Endothelial cell of umbilical vein (primary cell): ENCODE results near the gene SLC24A3. TPM values are rescaled to one million over a fixed set of nuclear protein-coding genes. Genes with fewer than 3 reads are reported as not detected.

ENCODE experiments used
- BruUV-seq: library from RNA; stranded (reverse); fragments of 400-500 nt; replicated peaks from 2 replicates; lab custom pipeline; 2021; lab: Mats Ljungman, UMichigan
- CTCF ChIA-PET: fragments of 300-600, 350-600 bp; sonication (Branson Sonifier 250); formaldehyde crosslinking; loops from one replicate; lab custom pipeline; 2021; ENCODE audit warnings: antibody characterized with exemption, inconsistent platforms; lab: Charles Lee
- POLR2A ChIA-PET: fragments of 300-600, 350-600 bp; sonication (Branson Sonifier 250); formaldehyde crosslinking; loops from one replicate; lab custom pipeline; 2021; ENCODE audit warnings: antibody characterized with exemption, inconsistent platforms; lab: Charles Lee
- DNase-seq: peaks from one replicate; pipeline ENCODE4 v3.0.0-alpha.2; 2011; ENCODE audit warnings: low read depth, low spot score
- FAIRE-seq: peaks from 2 replicates; lab custom pipeline; 2011; peaks lifted over from hg19 to GRCh38; lab: Jason Lieb, UNC
- H2AFZ ChIP-seq: 2 replicates; pipeline ENCODE4 v1.6.0; 2012; ENCODE audit warnings: low read depth, low read length, control low read depth, inconsistent platforms
- H3K27ac ChIP-seq: 2 replicates; pipeline ENCODE4 v1.5.1; 2011; ENCODE audit warnings: low read depth, mild to moderate bottlenecking, control low read depth, low read length, moderate library complexity; ENCODE audit not compliant: insufficient read depth
- H3K27me3 ChIP-seq, 2 experiments: 2 replicates each; pipeline versions ENCODE4 v1.6.0 to v1.6.1; 2011; ENCODE audit warnings: low read length in 2 of 2, mixed read lengths in 1 of 2; ENCODE audit not compliant: control insufficient read depth in 2 of 2, insufficient read depth in 2 of 2
- H3K36me3 ChIP-seq, 2 experiments: 2 replicates in 1 of 2; 3 replicates in 1 of 2; pipeline ENCODE4 v1.5.1; 2011; ENCODE audit warnings: low read length in 2 of 2, mild to moderate bottlenecking in 1 of 2, moderate library complexity in 1 of 2; ENCODE audit not compliant: control insufficient read depth in 2 of 2, insufficient read depth in 2 of 2; ENCODE audit errors: extremely low read depth in 1 of 2
- H3K4me1 ChIP-seq: 3 replicates; pipeline ENCODE4 v1.5.1; 2011; ENCODE audit warnings: mild to moderate bottlenecking, low read length; ENCODE audit not compliant: control insufficient read depth, insufficient read depth; ENCODE audit errors: extremely low read depth
- H3K4me2 ChIP-seq: 2 replicates; pipeline ENCODE4 v1.6.1; 2011; ENCODE audit warnings: low read length, control low read depth, mixed read lengths; ENCODE audit not compliant: insufficient read depth
- H3K4me3 ChIP-seq, 3 experiments: fragments of 200-600 bp in 1 of 3; sonication (generic), shearing (Covaris generic) in 1 of 3; replicated peaks in 1 of 3; 2 replicates each; pipeline ENCODE4 v1.5.1; 2011 to 2016; ENCODE audit warnings: control low read depth in 3 of 3, low read length in 3 of 3, mild to moderate bottlenecking in 2 of 3, inconsistent platforms in 1 of 3, low read depth in 1 of 3, moderate library complexity in 1 of 3; ENCODE audit not compliant: insufficient read depth in 1 of 3
- H3K79me2 ChIP-seq: 2 replicates; pipeline ENCODE4 v1.6.0; 2012; ENCODE audit warnings: low read length, inconsistent platforms; ENCODE audit not compliant: control insufficient read depth, insufficient read depth
- H3K9ac ChIP-seq: replicated peaks from 2 replicates; pipeline ENCODE3; 2011; ENCODE audit warnings: low read length, control low read depth; ENCODE audit not compliant: insufficient read depth; ENCODE audit errors: extremely low read depth
- H3K9me1 ChIP-seq: replicated peaks from 3 replicates; pipeline ENCODE4 v1.6.0; 2011; ENCODE audit warnings: mild to moderate bottlenecking, low read length; ENCODE audit not compliant: control insufficient read depth, insufficient read depth; ENCODE audit errors: extremely low read depth
- H3K9me3 ChIP-seq: replicated peaks from 2 replicates; pipeline ENCODE4 v1.5.1; 2012; ENCODE audit warnings: low read length, inconsistent platforms; ENCODE audit not compliant: control insufficient read depth, insufficient read depth
- H4K20me1 ChIP-seq: replicated peaks from 2 replicates; pipeline ENCODE3; 2011; ENCODE audit warnings: mild to moderate bottlenecking, low read length; ENCODE audit not compliant: control insufficient read depth, insufficient read depth; ENCODE audit errors: extremely low read depth
- CTCF ChIP-seq, 2 donors: IDR thresholded peaks; 1 replicate in 1 of 2; 2 replicates in 1 of 2; pipeline ENCODE4 v1.5.1; 2011; ENCODE audit warnings: low read length in 2 of 2, mild to moderate bottlenecking in 2 of 2, moderate library complexity in 2 of 2, control low read depth in 1 of 2, inconsistent platforms in 1 of 2, low read depth in 1 of 2; ENCODE audit not compliant: insufficient read depth in 1 of 2; ENCODE audit errors: extremely low read depth in 1 of 2
- EZH2 ChIP-seq: IDR thresholded peaks from 2 replicates; pipeline ENCODE4 v1.6.1; 2012; ENCODE audit warnings: borderline replicate concordance, low read depth, mild to moderate bottlenecking, moderate library complexity, low read length, inconsistent platforms; ENCODE audit not compliant: severe bottlenecking
- FOS ChIP-seq: IDR thresholded peaks from 2 replicates; pipeline ENCODE4 v1.6.1; 2011; ENCODE audit warnings: mild to moderate bottlenecking, low read length, moderate library complexity, borderline replicate concordance; ENCODE audit not compliant: insufficient read depth
- GATA2 ChIP-seq: IDR thresholded peaks from 2 replicates; pipeline ENCODE4 v1.7.0; 2011; ENCODE audit warnings: low read depth, mild to moderate bottlenecking, moderate library complexity, mixed read lengths, low read length; ENCODE audit not compliant: insufficient read length, insufficient read depth
- JUN ChIP-seq: IDR thresholded peaks from 2 replicates; pipeline ENCODE4 v1.6.1; 2011; ENCODE audit warnings: borderline replicate concordance, low read depth; ENCODE audit not compliant: insufficient read length, insufficient read depth
- MAX ChIP-seq: IDR thresholded peaks from 2 replicates; pipeline ENCODE4 v1.6.1; 2011; ENCODE audit not compliant: insufficient read depth, insufficient read length
- MYC ChIP-seq: IDR thresholded peaks from one replicate; pipeline ENCODE4 v1.6.1; 2011; ENCODE audit warnings: mild to moderate bottlenecking, low read depth, low read length
- POLR2A ChIP-seq: IDR thresholded peaks from 2 replicates; pipeline ENCODE4 v1.6.1; 2012; ENCODE audit warnings: low read depth, mild to moderate bottlenecking, control low read depth, low read length
- POLR2AphosphoS5 ChIP-seq: IDR thresholded peaks from 2 replicates; pipeline ENCODE4 v1.6.1; 2012; ENCODE audit warnings: low read depth, mild to moderate bottlenecking, control low read depth, low read length, moderate library complexity; ENCODE audit not compliant: insufficient read depth
- dilution Hi-C: fragments of 300-500 bp; cut with MboI; formaldehyde crosslinking; loops from one replicate; pipeline ENCODE4 v1.15.0; 2019; ENCODE audit warnings: low sequenced_read_pairs; ENCODE audit not compliant: extremely low pct_ligation_motif_present
- intact Hi-C: fragments of 100-400 bp; cut with micrococcal nuclease; formaldehyde crosslinking; loops from one replicate; pipeline ENCODE4 v1.10.0; 2022
- polyA plus RNA-seq, 4 experiments: library from polyadenylated mRNA; depleted of rRNA in 3 of 4; stranded (reverse) in 3 of 4; unstranded in 1 of 4; fragments of >200 nt; gene quantifications; 2 replicates each; pipeline versions ENCODE4 v1.2.1 to v1.2.3, GENCODE V29; 2011 to 2012; ENCODE audit warnings: missing spikeins in 1 of 4
- total RNA-seq: library from RNA; stranded (reverse); gene quantifications from 2 replicates; pipeline ENCODE4 v1.2.3, GENCODE V29; 2021

Gene SLC24A3
- total and polyA plus RNA-seq, 2 donors (not counting 3 experiments of a cell fraction or from before 2014, with no cell fraction given) = not detected

DNA sequence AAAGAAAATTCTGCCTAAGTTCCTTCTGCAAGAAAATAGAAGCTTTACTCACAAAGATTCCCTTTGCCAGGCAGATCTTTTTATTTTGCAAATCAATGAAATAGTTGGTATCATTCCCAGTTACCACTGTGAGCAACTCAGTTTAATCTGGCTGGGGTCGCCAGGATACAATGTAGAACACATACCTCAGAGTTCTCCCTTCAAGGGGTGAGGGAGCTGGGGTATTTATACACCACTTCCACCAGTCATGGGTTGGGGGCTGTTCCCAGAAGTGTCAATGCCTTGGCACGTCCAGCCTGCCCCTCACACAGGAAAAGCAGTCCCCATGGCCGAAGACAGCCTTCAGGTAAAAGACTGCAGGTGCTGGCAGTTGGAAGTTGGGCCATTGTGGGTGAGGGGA, 86.2 kb downstream of the SLC24A3 start:
- dilution Hi-C loops = no loop called here
- no peak for DNase-seq
- no peak overlapping the region for H3K9ac ChIP-seq
- intact Hi-C loops = no loop called here
- no peak overlapping the region for H2AFZ ChIP-seq
- no peak overlapping the region for H3K27ac ChIP-seq
- H4K20me1 ChIP-seq = no peaks in the 10 kb centered on the region
- H3K9me3 ChIP-seq = peaks cover 4% of the 10 kb centered on the region
- BruUV-seq = no TSS peak
- FAIRE-seq = no peak
- H3K9me1 ChIP-seq = no peaks in the 10 kb centered on the region
- ChIA-PET POLR2A (no interaction called here), CTCF (no interaction called here)
- no peak overlapping the region for H3K4me3 ChIP-seq
- no peak overlapping the region for H3K4me2 ChIP-seq
- no peaks in the 10 kb centered on the region for H3K79me2 ChIP-seq
- no peaks in the 10 kb centered on the region for H3K4me1 ChIP-seq
- H3K36me3 ChIP-seq = no peaks in the 10 kb centered on the region
- no peak for TF ChIP-seq GATA2
- H3K27me3 ChIP-seq = no peaks in the 10 kb centered on the region

DNA sequence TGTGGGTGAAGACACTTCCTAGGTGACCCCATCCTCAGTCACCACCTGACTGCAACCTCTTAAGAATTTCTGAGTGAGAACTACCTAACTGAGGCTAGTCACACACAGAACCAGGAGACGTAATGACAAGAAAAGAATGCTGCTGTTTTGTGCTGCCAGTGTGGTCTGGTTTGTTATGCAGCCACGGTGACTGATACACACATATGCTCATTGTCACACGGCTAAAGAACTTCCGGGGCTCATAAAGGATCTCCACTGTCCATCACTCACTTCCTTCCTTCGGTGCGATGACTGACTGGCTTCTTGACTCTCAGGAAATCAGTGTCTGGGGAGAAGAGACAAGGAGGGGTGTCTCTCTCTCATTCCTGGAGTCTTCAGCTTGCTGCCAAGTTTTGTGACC, 88.0 kb downstream of the SLC24A3 start:
- Histone ChIP-seq H3K4me1 (no peaks in the 10 kb centered on the region), H3K9me3 (peaks cover 6% of the 10 kb centered on the region), H3K79me2 (no peaks in the 10 kb centered on the region), H3K4me3 (no peak overlapping the region), H3K27me3 (no peaks in the 10 kb centered on the region), H3K9ac (no peak overlapping the region), H3K4me2 (no peak overlapping the region), H3K36me3 (no peaks in the 10 kb centered on the region), H4K20me1 (no peaks in the 10 kb centered on the region), H2AFZ (no peak overlapping the region), H3K9me1 (no peaks in the 10 kb centered on the region), H3K27ac (no peak overlapping the region)
- no peak for FAIRE-seq
- BruUV-seq = no TSS peak
- TF ChIP-seq GATA2 (no peak), POLR2A (no peak), EZH2 (no peak), MAX (no peak), POLR2AphosphoS5 (no peak), JUN (no peak), FOS (no peak), CTCF (IDR thresholded peaks at IDR 0.05; ENCODE audit: extremely low read depth in 1 of 2, insufficient read depth in 1 of 2, low read depth in 1 of 2, low read length in 2 of 2) (no peak), MYC (no peak)
- dilution Hi-C loops (no loop called here), intact Hi-C loops (no loop called here)
- ChIA-PET CTCF (no interaction called here), POLR2A (no interaction called here)
- no peak for DNase-seq
